Tibial nerve (tissue), 4 donors: ENCODE measurements around the gene MED26. TPM values are rescaled to one million over a fixed set of nuclear protein-coding genes. Genes with fewer than 3 reads are reported as not detected.

Experiments used
- DNase-seq, 2 donors: peaks; one replicate each; pipeline ENCODE4 v3.0.0-alpha.2; 2019; ENCODE audit warnings: low spot score in 2 of 2
- H3K27ac ChIP-seq, 4 donors: fragments of 200-600 bp; sonication (generic) in 3 of 4; one replicate each; pipeline ENCODE4 v1.5.1; 2017 to 2019; ENCODE audit warnings: mild to moderate bottlenecking in 1 of 4
- H3K27me3 ChIP-seq, 2 donors: fragments of 200-600 bp; sonication (generic) in 1 of 2; one replicate each; pipeline versions ENCODE4 v1.5.1 to v1.6.0; 2017 to 2019
- H3K36me3 ChIP-seq, 3 donors: fragments of 200-600 bp; sonication (generic); one replicate each; pipeline ENCODE4 v1.5.1; 2018 to 2019
- H3K4me1 ChIP-seq, 4 donors: fragments of 200-600 bp; sonication (generic) in 3 of 4; one replicate each; pipeline ENCODE4 v1.5.1; 2017 to 2019
- H3K4me3 ChIP-seq, 4 donors: fragments of 200-600 bp; sonication (generic) in 3 of 4; one replicate each; pipeline ENCODE4 v1.5.1; 2017 to 2019; ENCODE audit warnings: mild to moderate bottlenecking in 1 of 4, moderate library complexity in 1 of 4
- H3K9me3 ChIP-seq, 4 donors: fragments of 200-600 bp; sonication (generic) in 3 of 4; one replicate each; pipeline ENCODE4 v1.5.1; 2017 to 2019
- CTCF ChIP-seq, 5 experiments: fragments of 200-600 bp in 3 of 5; fragments of 450-650 bp in 2 of 5; sonication (generic) in 3 of 5; IDR thresholded peaks; one replicate each; pipeline ENCODE4 v1.5.1; 2016 to 2019; ENCODE audit warnings: antibody characterized with exemption in 5 of 5, mild to moderate bottlenecking in 3 of 5, moderate library complexity in 2 of 5
- EP300 ChIP-seq, 2 donors: sonication (generic); formaldehyde crosslinking; IDR thresholded peaks; one replicate each; pipeline ENCODE4 v1.6.1; 2017; ENCODE audit warnings: antibody characterized with exemption in 2 of 2, mild to moderate bottlenecking in 1 of 2
- POLR2A ChIP-seq, 2 donors: fragments of 450-650 bp; IDR thresholded peaks; one replicate each; pipeline ENCODE4 v1.6.1; 2017; ENCODE audit warnings: antibody characterized with exemption in 2 of 2, mild to moderate bottlenecking in 2 of 2, moderate library complexity in 2 of 2
- WGBS, 2 donors: methylation state at CpG; one replicate each; pipeline ENCODE4 v1.1.5; 2018; 5-methylcytosine and 5-hydroxymethylcytosine counted together
- small RNA-seq: library from RNA; depleted of rRNA; stranded (forward); fragments of <200 nt; gene quantifications from one replicate; pipeline ENCODE3, GENCODE V24; 2016
- total RNA-seq, 4 donors: library from RNA; depleted of rRNA; stranded (reverse); fragments of >200 nt; gene quantifications; one replicate each; pipeline ENCODE4 v1.1.0, GENCODE V29; 2016

Gene MED26
- total RNA-seq, 4 donors from 2014 or later: 6.1 to 14.2 (median 11.7) TPM

DNA sequence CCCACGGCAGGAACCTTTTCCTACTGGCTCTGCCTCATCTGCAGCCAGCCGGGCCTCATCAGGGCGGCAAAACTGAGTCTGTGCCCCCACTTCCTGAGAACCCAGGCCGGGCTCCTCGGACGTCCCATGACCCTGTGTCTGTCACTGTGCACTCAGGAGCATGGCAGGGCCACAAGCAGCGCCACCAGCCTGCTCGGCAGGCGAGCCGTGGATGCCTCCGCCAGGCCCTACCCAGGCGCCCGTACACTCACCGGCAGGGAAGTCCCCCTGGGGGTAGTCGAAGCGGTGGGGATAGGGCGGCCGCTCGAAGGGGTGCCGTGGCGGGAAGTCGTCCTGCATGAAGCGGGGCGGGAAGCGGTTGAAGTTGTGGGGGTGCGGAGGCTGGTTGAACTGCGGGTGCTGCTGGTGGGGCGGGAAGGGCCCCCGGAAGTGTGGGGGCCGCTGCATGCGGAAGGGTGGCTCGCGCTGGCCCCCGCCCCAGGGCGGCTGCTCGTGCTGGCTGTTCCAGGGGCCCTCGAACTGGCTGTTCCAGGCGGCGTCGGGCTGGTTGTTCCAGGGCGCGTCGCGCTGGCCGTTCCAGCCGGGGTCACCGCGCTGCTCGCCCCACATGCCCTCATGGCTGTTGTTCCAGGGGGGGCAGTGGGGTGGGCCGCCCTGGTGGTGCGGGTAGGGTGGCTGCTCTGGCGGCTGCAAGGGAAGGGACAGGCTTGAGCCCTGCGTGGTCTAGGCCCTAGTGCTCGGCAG, 102.8 kb downstream of the MED26 start:
- Histone ChIP-seq H3K4me3 (no peak overlapping the region), H3K36me3 (peaks cover 18 to 100% (median 74%) of the 10 kb centered on the region in 3 donors)
- 94 to 95% methylated on average over 50 to 54 of the region's 54 CpGs for WGBS, 2 donors

More for the DNA sequence above, 102.8 kb downstream of the MED26 start:
- no peaks in the 10 kb centered on the region for H3K27me3 ChIP-seq
- H3K27ac ChIP-seq: no peak overlapping the region
- no peak for TF ChIP-seq EP300 (IDR thresholded peaks at IDR 0.05)
- no peak for TF ChIP-seq POLR2A (IDR thresholded peaks at IDR 0.05)
- no peak for TF ChIP-seq CTCF (IDR thresholded peaks at IDR 0.05)
- no peak for DNase-seq
- H3K4me1 ChIP-seq: no peaks in the 10 kb centered on the region
- no peaks in the 10 kb centered on the region for H3K9me3 ChIP-seq

Small RNA genes within 50 kb of the gene (small RNA-seq; reads per million reads assigned to genes)
- gene RN7SL146P: not detected

Other genes starting within 250 kb of the MED26 start
- 10 to 100 TPM; 29.1 to 41.5 (median 33.3) TPM for gene EPS15L1, start 156.2 kb downstream of the MED26 start, total RNA-seq
- not detected for gene CALR3, start 132.0 kb downstream of the MED26 start, total RNA-seq
- 10 to 100 TPM; 13.4 to 19.0 (median 15.8) TPM for gene C19orf44, start 131.8 kb downstream of the MED26 start, total RNA-seq
- 10 to 100 TPM in 3 of 4 donors, 1 to 10 TPM in 1; 9.8 to 22.5 (median 12.6) TPM for gene CHERP, start 85.8 kb downstream of the MED26 start, total RNA-seq
- 10 to 100 TPM; 24.9 to 29.5 (median 28.0) TPM for gene SLC35E1, start 55.8 kb downstream of the MED26 start, total RNA-seq
- 100 to 1,000 TPM; 105 to 175 (median 132) TPM for gene SMIM7, start 31.9 kb upstream of the MED26 start, total RNA-seq
- gene TMEM38A, start 32.9 kb upstream of the MED26 start, total RNA-seq: 1 to 10 TPM; 3.3 to 7.3 (median 3.6) TPM
- under 1 TPM in 1 of 4 donors, not detected in 3; 0.21 TPM for gene NWD1, start 91.6 kb upstream of the MED26 start, total RNA-seq
- gene SIN3B, start 201.2 kb upstream of the MED26 start, total RNA-seq: 100 to 1,000 TPM in 1 of 4 donors, 10 to 100 TPM in 3; 75.2 to 152 (median 86.3) TPM